ENCODE data around the gene ABCC3. TPM values are rescaled to one million over a fixed set of nuclear protein-coding genes. Genes with fewer than 3 reads are reported as not detected.
A peak's percentile ranks its signal among the peaks of the same experiment; 100 is the strongest.

The ABCC3 gene
- total RNA-seq, 1 experiment from 2014 or later = 66.2 TPM

DNA sequence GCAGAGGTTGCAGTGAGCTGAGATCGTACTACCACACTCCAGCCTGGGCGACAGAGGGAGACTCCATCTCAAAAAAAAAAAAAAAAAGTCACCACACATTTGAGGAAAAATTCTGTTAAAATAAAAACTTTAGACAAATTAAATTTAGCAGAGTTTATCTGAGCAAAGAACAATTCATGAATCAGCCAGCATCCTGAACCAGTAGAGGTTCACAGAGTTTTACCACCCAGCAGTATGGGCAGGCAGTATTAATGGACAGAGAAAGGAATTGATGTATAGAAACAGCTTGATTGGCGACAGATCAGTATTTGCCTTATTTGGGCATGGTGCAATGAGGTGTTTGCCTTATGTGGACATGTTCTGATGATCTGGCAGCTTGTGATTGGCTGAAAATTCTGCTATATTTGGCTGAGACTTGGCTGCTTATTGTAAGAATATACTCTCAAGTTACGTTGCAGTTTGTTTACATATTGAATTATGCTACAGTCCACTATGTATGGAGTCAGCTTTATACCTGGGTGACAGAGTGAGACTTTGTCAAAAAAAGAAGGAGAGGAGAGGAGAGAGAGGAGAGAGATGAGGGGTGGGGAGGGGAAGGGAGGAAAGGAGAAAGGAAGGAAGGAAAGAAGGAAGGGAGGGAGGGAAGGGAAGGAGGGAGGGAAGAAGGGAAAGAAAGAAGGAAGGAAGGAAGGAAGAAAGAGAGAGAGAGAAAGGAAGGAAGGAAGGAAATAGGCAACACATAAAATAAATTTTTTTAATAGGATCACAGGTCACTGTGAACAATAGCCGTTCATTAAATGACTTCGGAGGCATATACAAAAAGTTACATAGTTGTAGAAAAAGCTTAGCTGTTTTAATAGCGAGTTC is 14.6 kb downstream of the ABCC3 start:
- no peaks in the 10 kb centered on the region for H3K9me2 ChIP-seq (ENCODE audit: insufficient read depth)
- DNase-seq (ENCODE audit: low read depth, low spot score) = peak; percentile 55
- peaks cover 12 to 40% of the 10 kb centered on the region in 2 experiments; a peak in 3 of 4 replicates for H3K4me1 ChIP-seq (ENCODE audit: control insufficient read depth in 1 of 2, insufficient read depth in 2 of 2, low read length in 2 of 2)
- no peak overlapping the region for H3K27ac ChIP-seq (ENCODE audit: low read depth, low read length)
- H3K4me3 ChIP-seq (replicated peaks in 1 of 2; ENCODE audit: low read depth in 1 of 2, low read length in 2 of 2) = no peak overlapping the region
- TF ChIP-seq JUND (IDR thresholded peaks at IDR 0.05) (0 out of 2 replicates have a peak, but pooled peaks have one; percentile 10), CTCF (IDR thresholded peaks at IDR 0.05 in 2 of 3, conservative IDR thresholded peaks at IDR 0.05 in 1 of 3; ENCODE audit: borderline replicate concordance in 1 of 3, insufficient read depth in 1 of 3, low read depth in 2 of 3, low read length in 2 of 3) (no peak), SRF (IDR thresholded peaks at IDR 0.05; ENCODE audit: low read depth) (peak; percentile 99), SIN3A (IDR thresholded peaks at IDR 0.05; ENCODE audit: low read depth) (no peak), CEBPB (IDR thresholded peaks at IDR 0.05; ENCODE audit: low read depth) (no peak), ELF1 (IDR thresholded peaks at IDR 0.05; ENCODE audit: borderline replicate concordance, low read depth) (no peak), FOSL1 (IDR thresholded peaks at IDR 0.05; ENCODE audit: low read depth) (no peak), YY1 (IDR thresholded peaks at IDR 0.05; ENCODE audit: extremely low read depth, insufficient replicate concordance, low read depth, low read length) (no peak), CBX3 (IDR thresholded peaks at IDR 0.05; ENCODE audit: low read depth) (0 out of 2 replicates have a peak, but pooled peaks have one; percentile 2), EZH2phosphoT487 (IDR thresholded peaks at IDR 0.05; ENCODE audit: borderline replicate concordance) (no peak)
- no peaks in the 10 kb centered on the region for H4K20me1 ChIP-seq (ENCODE audit: insufficient read depth)
- no TSS peak for BruUV-seq (replicated peaks)
- ATAC-seq = peak; percentile 53; the same call in 1 of the 2 replicates
- ChIA-PET POLR2A (interaction anchor here (0.9 to 4.7 kb wide), 4 partner anchors 11 to 472 kb away, joined by 3 to 35 read pairs (median 12); partner anchors contain the start of gene SPAG9), RAD21 (ENCODE audit: low non-redundant PET in 1 of 2, low total read pairs in 2 of 2, uncharacterized antibody in 2 of 2, unreplicated experiment in 2 of 2) (no interaction called here), CTCF (interaction anchor here (1.9 kb wide), 1 partner anchor 18 kb away, joined by 5 read pairs; no protein-coding TSS in a partner anchor)
- H3K4me2 ChIP-seq (ENCODE audit: low read length) = peak overlapping the region; percentile 23; the same call in 1 of the 2 replicates
- H3K9ac ChIP-seq (ENCODE audit: low read length) = no peak overlapping the region
- no peaks in the 10 kb centered on the region for H3K9me3 ChIP-seq (ENCODE audit: control insufficient read depth in 1 of 2, insufficient read depth in 1 of 2, low read depth in 1 of 2, low read length in 2 of 2)
- no peaks in the 10 kb centered on the region for H3K79me2 ChIP-seq (ENCODE audit: insufficient read depth, low read length)
- H3K27me3 ChIP-seq (ENCODE audit: insufficient read depth, low read length) = no peaks in the 10 kb centered on the region
- H2AFZ ChIP-seq (ENCODE audit: low read depth, low read length, poor library complexity, severe bottlenecking) = peak overlapping the region; percentile 11
- no peaks in the 10 kb centered on the region for H3K36me3 ChIP-seq (ENCODE audit: control insufficient read depth in 1 of 2, insufficient read depth in 2 of 2, low read length in 2 of 2)
- intact Hi-C loops (cut with micrococcal nuclease) = no loop called here
